Prostate gland (tissue), 2 donors: ENCODE data around the gene PTGDS. TPM values are rescaled to one million over a fixed set of nuclear protein-coding genes. Genes with fewer than 3 reads are reported as not detected.

Source experiments
- DNase-seq: peaks from one replicate; pipeline ENCODE4 v3.0.0-alpha.2; 2019; ENCODE audit warnings: low spot score
- H3K27ac ChIP-seq, 2 donors: fragments of 200-600 bp; sonication (generic); 2 replicates each; pipeline ENCODE4 v1.5.1; 2017 to 2019
- H3K27me3 ChIP-seq: fragments of 200-600 bp; sonication (generic); replicated peaks from 2 replicates; pipeline ENCODE4 v1.5.1; 2019; ENCODE audit not compliant: insufficient read depth
- H3K36me3 ChIP-seq, 2 donors: fragments of 200-600 bp; sonication (generic); 1 replicate in 1 of 2; 2 replicates in 1 of 2; pipeline versions ENCODE4 v1.5.1 to v1.8.1; 2017 to 2019
- H3K4me1 ChIP-seq: fragments of 200-600 bp; sonication (generic); replicated peaks from 2 replicates; pipeline ENCODE4 v1.5.1; 2019
- H3K4me3 ChIP-seq, 2 donors: fragments of 200-600 bp; sonication (generic); 2 replicates each; pipeline ENCODE4 v1.5.1; 2017 to 2019
- H3K9me3 ChIP-seq: fragments of 200-600 bp; sonication (generic); 2 replicates; pipeline ENCODE4 v1.5.1; 2017
- POLR2A ChIP-seq: fragments of 450-650 bp; IDR thresholded peaks from one replicate; pipeline ENCODE4 v1.6.1; 2016; ENCODE audit warnings: antibody characterized with exemption, mild to moderate bottlenecking
- POLR2AphosphoS5 ChIP-seq: sonication (generic); formaldehyde crosslinking; IDR thresholded peaks from one replicate; pipeline ENCODE4 v1.6.1; 2017; ENCODE audit warnings: antibody characterized with exemption
- WGBS: methylation state at CpG from one replicate; pipeline ENCODE4 v1.1.5; 2018; 5-methylcytosine and 5-hydroxymethylcytosine counted together
- intact Hi-C: fragments of 100-400 bp; cut with DNase I; formaldehyde crosslinking; loops from one replicate; pipeline ENCODE4 v1.14.2; 2022
- total RNA-seq, 2 donors: library from RNA; depleted of rRNA; stranded (reverse); fragments of >200 nt; gene quantifications; one replicate each; pipeline ENCODE4 v1.1.0, GENCODE V29; 2016
- TF ChIP-seq, protein P1 (sequence below), 4 experiments: fragments of 200-600 bp in 2 of 4; fragments of 450-650 bp in 2 of 4; sonication (generic) in 2 of 4; IDR thresholded peaks; 1 replicate in 3 of 4; 2 replicates in 1 of 4; pipeline ENCODE4 v1.5.1; 2016 to 2019; ENCODE audit warnings: antibody characterized with exemption in 4 of 4, mild to moderate bottlenecking in 2 of 4, moderate library complexity in 2 of 4

PTGDS gene
- total RNA-seq, 2 donors from 2014 or later: 59.4 to 5,242 TPM

DNA sequence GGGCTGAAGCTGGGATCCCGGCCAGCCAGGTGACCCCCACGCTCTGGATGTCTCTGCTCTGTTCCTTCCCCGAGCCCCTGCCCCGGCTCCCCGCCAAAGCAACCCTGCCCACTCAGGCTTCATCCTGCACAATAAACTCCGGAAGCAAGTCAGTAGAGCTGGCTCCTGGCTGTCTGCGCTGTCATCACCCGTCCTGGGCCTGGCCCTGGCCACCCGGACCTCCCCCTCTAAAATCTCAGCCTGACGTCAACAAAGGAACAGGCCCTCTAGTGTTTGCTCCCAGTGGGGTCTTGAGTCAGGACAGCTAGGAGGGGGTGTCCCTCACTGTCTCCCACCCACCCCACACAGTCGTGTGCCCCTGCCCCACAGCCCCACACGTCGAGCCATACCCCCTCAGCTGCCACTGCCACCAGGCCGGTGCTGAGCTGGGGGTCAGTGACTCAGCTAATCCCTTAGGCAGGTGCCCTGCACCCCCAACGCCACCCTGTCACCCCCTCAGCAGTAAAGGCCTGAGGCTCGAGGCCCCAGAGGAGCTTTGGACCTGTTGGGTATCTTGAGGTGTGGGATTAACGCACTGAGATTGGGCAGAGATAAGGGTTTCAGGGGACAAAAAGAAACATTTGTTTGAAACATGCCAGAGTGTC lies 4.4 kb downstream of the PTGDS start:
- Histone ChIP-seq H3K27ac (no peak overlapping the region), H3K4me3 (no peak overlapping the region), H3K36me3 (no peaks in the 10 kb centered on the region), H3K4me1 (no peaks in the 10 kb centered on the region), H3K27me3 (peaks cover 1% of the 10 kb centered on the region), H3K9me3 (no peaks in the 10 kb centered on the region)
- 58% methylated on average over 16 of the region's 17 CpGs for WGBS
- TF ChIP-seq, protein P1, sequence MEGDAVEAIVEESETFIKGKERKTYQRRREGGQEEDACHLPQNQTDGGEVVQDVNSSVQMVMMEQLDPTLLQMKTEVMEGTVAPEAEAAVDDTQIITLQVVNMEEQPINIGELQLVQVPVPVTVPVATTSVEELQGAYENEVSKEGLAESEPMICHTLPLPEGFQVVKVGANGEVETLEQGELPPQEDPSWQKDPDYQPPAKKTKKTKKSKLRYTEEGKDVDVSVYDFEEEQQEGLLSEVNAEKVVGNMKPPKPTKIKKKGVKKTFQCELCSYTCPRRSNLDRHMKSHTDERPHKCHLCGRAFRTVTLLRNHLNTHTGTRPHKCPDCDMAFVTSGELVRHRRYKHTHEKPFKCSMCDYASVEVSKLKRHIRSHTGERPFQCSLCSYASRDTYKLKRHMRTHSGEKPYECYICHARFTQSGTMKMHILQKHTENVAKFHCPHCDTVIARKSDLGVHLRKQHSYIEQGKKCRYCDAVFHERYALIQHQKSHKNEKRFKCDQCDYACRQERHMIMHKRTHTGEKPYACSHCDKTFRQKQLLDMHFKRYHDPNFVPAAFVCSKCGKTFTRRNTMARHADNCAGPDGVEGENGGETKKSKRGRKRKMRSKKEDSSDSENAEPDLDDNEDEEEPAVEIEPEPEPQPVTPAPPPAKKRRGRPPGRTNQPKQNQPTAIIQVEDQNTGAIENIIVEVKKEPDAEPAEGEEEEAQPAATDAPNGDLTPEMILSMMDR (IDR thresholded peaks at IDR 0.05): no peak
- TF ChIP-seq POLR2A: no peak
- no peak for TF ChIP-seq POLR2AphosphoS5
- intact Hi-C loops: no loop called here
- no peak for DNase-seq

DNA sequence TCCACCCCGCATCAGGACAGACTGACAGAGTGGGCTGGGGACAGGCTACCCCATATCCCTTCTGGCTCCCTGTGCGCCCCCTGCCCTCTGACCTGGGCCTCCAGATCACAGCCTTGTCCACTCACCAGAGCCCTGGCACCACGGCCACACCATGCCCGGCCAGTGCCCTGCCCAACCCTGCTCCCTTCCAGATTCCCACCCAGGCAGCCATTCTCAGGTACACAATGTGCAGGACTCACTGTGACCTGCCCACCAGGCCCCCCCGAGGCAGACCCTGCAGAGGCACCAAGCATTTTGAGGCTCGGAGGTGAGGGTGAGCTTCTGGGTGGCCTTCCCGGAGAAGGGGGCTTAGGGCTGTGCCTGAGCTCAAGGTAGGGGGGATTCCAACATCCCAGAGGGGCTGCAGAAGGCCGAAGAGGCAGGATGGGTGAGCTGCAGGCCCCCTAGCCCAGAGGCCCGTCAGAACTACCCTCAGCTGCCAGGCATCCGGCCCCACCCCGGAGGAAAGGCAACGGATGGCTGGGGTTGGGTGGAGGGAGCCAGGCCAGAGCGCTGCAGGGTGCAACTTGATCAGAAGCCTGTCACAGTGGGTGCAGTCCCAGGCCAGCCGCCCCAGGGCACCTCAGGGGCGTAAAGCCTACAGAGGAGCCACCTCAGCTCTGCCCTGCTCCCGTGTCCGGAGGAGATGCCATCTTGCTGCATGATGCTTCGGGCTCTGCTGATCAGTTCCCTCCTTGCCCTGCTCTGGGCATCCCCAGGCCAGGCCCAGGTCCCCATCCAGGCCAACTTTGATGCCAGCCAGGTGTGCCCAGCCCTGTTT lies 5.1 kb downstream of the PTGDS start, which contains the start of gene LCNL1:
Gene LCNL1, plus strand, starts transcription at position 762 of the 820 bp plus-strand sequence. CDS start 594 bp downstream, outside the sequence.
- no peak within 1 kb of the TSS for H3K27ac ChIP-seq
- TF ChIP-seq POLR2AphosphoS5 (no peak), POLR2A (no peak)
- TF ChIP-seq, protein P1 (IDR thresholded peaks at IDR 0.05): no peak
- 79% methylated on average over 16 of the region's 18 CpGs for WGBS
- H3K9me3 ChIP-seq: no peaks in the 10 kb centered on the region
- no peaks in the 10 kb centered on the region for H3K36me3 ChIP-seq
- peaks cover 1% of the 10 kb centered on the region for H3K27me3 ChIP-seq
- intact Hi-C loops: no loop called here
- DNase-seq: no peak
- no peaks in the 10 kb centered on the region for H3K4me1 ChIP-seq
- H3K4me3 ChIP-seq: no peak within 1 kb of the TSS

- intact Hi-C loops: no loop called here
- no peaks in the 10 kb centered on the region for H3K9me3 ChIP-seq
- no peaks in the 10 kb centered on the region for H3K4me1 ChIP-seq
- no peak overlapping the region for H3K27ac ChIP-seq
- H3K4me3 ChIP-seq: no peak overlapping the region
- no peaks in the 10 kb centered on the region for H3K36me3 ChIP-seq
- no peak for DNase-seq
- peaks cover 1% of the 10 kb centered on the region for H3K27me3 ChIP-seq
- 85% methylated on average over 7 of the region's 9 CpGs for WGBS
- TF ChIP-seq POLR2A (no peak), POLR2AphosphoS5 (no peak)
- TF ChIP-seq, protein P1 (IDR thresholded peaks at IDR 0.05): no peak
Measured at GRCh38 chr9:136983167-136983566, 5.9 kb downstream of the PTGDS start.

- DNase-seq: no peak
- intact Hi-C loops: no loop called here
- no peaks in the 10 kb centered on the region for H3K4me1 ChIP-seq
- no peak overlapping the region for H3K27ac ChIP-seq
- 87% methylated on average over 11 of the region's 11 CpGs for WGBS
- H3K9me3 ChIP-seq: no peaks in the 10 kb centered on the region
- H3K36me3 ChIP-seq: no peaks in the 10 kb centered on the region
- peaks cover 1% of the 10 kb centered on the region for H3K27me3 ChIP-seq
- no peak overlapping the region for H3K4me3 ChIP-seq
- TF ChIP-seq POLR2AphosphoS5 (no peak), POLR2A (no peak)
- TF ChIP-seq, protein P1 (IDR thresholded peaks at IDR 0.05): no peak
Measured at GRCh38 chr9:136983656-136984314, 6.5 kb downstream of the PTGDS start.
